ENCODE data around the gene KLHL8. TPM values are rescaled to one million over a fixed set of nuclear protein-coding genes. Genes with fewer than 3 reads are reported as not detected.

KLHL8 gene
- total RNA-seq, 4 donors from 2014 or later = 6.9 to 12.4 (median 11.3) TPM

- DNase-seq = no peak
- Histone ChIP-seq H3K9me3 (no peaks in the 10 kb centered on the region), H3K4me1 (no peaks in the 10 kb centered on the region), H3K27ac (no peak overlapping the region), H3K4me3 (no peak overlapping the region), H3K36me3 (no peaks in the 10 kb centered on the region), H3K27me3 (no peaks in the 10 kb centered on the region)
- TF ChIP-seq CTCF (IDR thresholded peaks at IDR 0.05) (no peak), POLR2A (IDR thresholded peaks at IDR 0.05) (no peak)
Measured at GRCh38 chr4:87249332-87250019, 29.1 kb upstream of the KLHL8 start.

GRCh38 chr4:87243426-87244053 lies 23.1 kb upstream of the KLHL8 start:
- no peak for DNase-seq
- TF ChIP-seq POLR2A (IDR thresholded peaks at IDR 0.05) = no peak
- no peak for TF ChIP-seq CTCF (IDR thresholded peaks at IDR 0.05)

GRCh38 chr4:87241336-87241735 lies 20.9 kb upstream of the KLHL8 start:
- no peak for TF ChIP-seq CTCF (IDR thresholded peaks at IDR 0.05)
- TF ChIP-seq POLR2A (IDR thresholded peaks at IDR 0.05) = no peak
- Histone ChIP-seq H3K4me3 (no peak overlapping the region), H3K27me3 (no peaks in the 10 kb centered on the region), H3K9me3 (peaks cover 0 to 12% (median 0%) of the 10 kb centered on the region in 4 donors), H3K27ac (no peak overlapping the region), H3K36me3 (no peaks in the 10 kb centered on the region), H3K4me1 (peaks cover 0 to under 1% (median 0%) of the 10 kb centered on the region in 4 donors)
- no peak for DNase-seq

More at GRCh38 chr4:87243426-87244053, 23.1 kb upstream of the KLHL8 start:
- H3K36me3 ChIP-seq = no peaks in the 10 kb centered on the region
- no peaks in the 10 kb centered on the region for H3K27me3 ChIP-seq
- H3K9me3 ChIP-seq = peaks cover 0 to 12% (median 0%) of the 10 kb centered on the region in 4 donors
- no peak overlapping the region for H3K4me3 ChIP-seq
- no peak overlapping the region for H3K27ac ChIP-seq
- no peaks in the 10 kb centered on the region for H3K4me1 ChIP-seq

- H3K4me3 ChIP-seq = no peak overlapping the region
- H3K9me3 ChIP-seq = peaks cover 0 to 12% (median 0%) of the 10 kb centered on the region in 4 donors
- H3K27me3 ChIP-seq = no peaks in the 10 kb centered on the region
- peaks cover 0 to 4% (median 0%) of the 10 kb centered on the region in 4 donors for H3K4me1 ChIP-seq
- no peaks in the 10 kb centered on the region for H3K36me3 ChIP-seq
- no peak overlapping the region for H3K27ac ChIP-seq
- TF ChIP-seq POLR2A (IDR thresholded peaks at IDR 0.05) (no peak), CTCF (IDR thresholded peaks at IDR 0.05) (no peak)
- DNase-seq = no peak
Measured at GRCh38 chr4:87240341-87240740, 19.9 kb upstream of the KLHL8 start.

GRCh38 chr4:87239821-87240220 lies 19.4 kb upstream of the KLHL8 start:
- H3K27ac ChIP-seq = no peak overlapping the region
- no peak for DNase-seq
- no peak for TF ChIP-seq CTCF (IDR thresholded peaks at IDR 0.05)
- TF ChIP-seq POLR2A (IDR thresholded peaks at IDR 0.05) = no peak

More at GRCh38 chr4:87239821-87240220, 19.4 kb upstream of the KLHL8 start:
- H3K4me3 ChIP-seq = no peak overlapping the region
- H3K4me1 ChIP-seq = peaks cover 0 to 4% (median 0%) of the 10 kb centered on the region in 4 donors
- no peaks in the 10 kb centered on the region for H3K36me3 ChIP-seq
- H3K9me3 ChIP-seq = peaks cover 0 to 12% (median 0%) of the 10 kb centered on the region in 4 donors
- no peaks in the 10 kb centered on the region for H3K27me3 ChIP-seq
